Measurements from ENCODE around the gene KCTD17.

- TF ChIP-seq EZH2 (IDR thresholded peaks at IDR 0.05; ENCODE audit: borderline replicate concordance, low read depth, low read length, severe bottlenecking) (no peak), CTCF (IDR thresholded peaks at IDR 0.05; ENCODE audit: borderline replicate concordance, extremely low read depth, low read length, poor library complexity, severe bottlenecking) (no peak)
These were observed 43.6 kb downstream of the KCTD17 start for GRCh38 chr22:37095113-37095512.
